Astrocyte (in vitro differentiated cells and primary cell): ENCODE measurements around the gene JUN.

ENCODE experiments used
- EZH2 ChIP-seq: IDR thresholded peaks from 2 replicates; pipeline ENCODE4 v1.6.1; 2012; ENCODE audit warnings: mild to moderate bottlenecking, low read length, inconsistent platforms; ENCODE audit not compliant: insufficient read depth
- TF ChIP-seq, protein P1 (sequence below): IDR thresholded peaks from 2 replicates; pipeline ENCODE4 v1.5.1; 2011; ENCODE audit warnings: low read depth, mild to moderate bottlenecking, inconsistent platforms, low read length, moderate library complexity; ENCODE audit not compliant: insufficient read depth

DNA sequence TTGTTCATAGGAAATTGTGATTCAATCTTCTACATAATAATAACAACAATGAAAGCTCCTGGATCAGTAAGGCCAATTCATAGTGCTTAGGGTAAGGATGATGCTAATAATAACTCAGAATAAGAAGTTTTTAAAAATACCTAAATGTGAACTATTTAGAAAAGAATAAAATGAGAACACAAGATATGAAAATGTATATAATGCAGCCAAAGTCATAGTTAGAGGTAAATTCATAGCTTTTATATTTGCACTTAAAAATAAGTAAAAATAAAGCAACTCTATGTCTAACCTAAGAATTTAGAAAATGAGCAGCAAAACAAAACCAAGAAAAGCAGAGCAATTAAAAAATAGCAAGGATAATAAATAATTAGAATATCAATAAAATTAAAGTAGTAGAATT is 43.5 kb upstream of the JUN start:
- TF ChIP-seq, protein P1, sequence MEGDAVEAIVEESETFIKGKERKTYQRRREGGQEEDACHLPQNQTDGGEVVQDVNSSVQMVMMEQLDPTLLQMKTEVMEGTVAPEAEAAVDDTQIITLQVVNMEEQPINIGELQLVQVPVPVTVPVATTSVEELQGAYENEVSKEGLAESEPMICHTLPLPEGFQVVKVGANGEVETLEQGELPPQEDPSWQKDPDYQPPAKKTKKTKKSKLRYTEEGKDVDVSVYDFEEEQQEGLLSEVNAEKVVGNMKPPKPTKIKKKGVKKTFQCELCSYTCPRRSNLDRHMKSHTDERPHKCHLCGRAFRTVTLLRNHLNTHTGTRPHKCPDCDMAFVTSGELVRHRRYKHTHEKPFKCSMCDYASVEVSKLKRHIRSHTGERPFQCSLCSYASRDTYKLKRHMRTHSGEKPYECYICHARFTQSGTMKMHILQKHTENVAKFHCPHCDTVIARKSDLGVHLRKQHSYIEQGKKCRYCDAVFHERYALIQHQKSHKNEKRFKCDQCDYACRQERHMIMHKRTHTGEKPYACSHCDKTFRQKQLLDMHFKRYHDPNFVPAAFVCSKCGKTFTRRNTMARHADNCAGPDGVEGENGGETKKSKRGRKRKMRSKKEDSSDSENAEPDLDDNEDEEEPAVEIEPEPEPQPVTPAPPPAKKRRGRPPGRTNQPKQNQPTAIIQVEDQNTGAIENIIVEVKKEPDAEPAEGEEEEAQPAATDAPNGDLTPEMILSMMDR = no peak
- no peak for TF ChIP-seq EZH2
